ENCODE results near the gene RGL1.

RGL1 gene

GRCh38 chr1:183893561-183894289, 88.8 kb downstream of the RGL1 start:
- DNase-seq = no peak

GRCh38 chr1:183894290-183894565, 89.3 kb downstream of the RGL1 start:
- no peak for DNase-seq

- DNase-seq = no peak
Measured at GRCh38 chr1:183896466-183897048, 91.6 kb downstream of the RGL1 start.

GRCh38 chr1:183898001-183898396, 93.1 kb downstream of the RGL1 start:
- no peak for DNase-seq

GRCh38 chr1:183898610-183899009, 93.7 kb downstream of the RGL1 start:
- DNase-seq = no peak

- no peak for DNase-seq
Measured at GRCh38 chr1:183901748-183902330, 96.9 kb downstream of the RGL1 start.

GRCh38 chr1:183903101-183903500, 98.2 kb downstream of the RGL1 start:
- no peak for DNase-seq

- no peak for DNase-seq
Measured at GRCh38 chr1:183905508-183906113, 100.7 kb downstream of the RGL1 start.

- DNase-seq = no peak
Measured at GRCh38 chr1:183907070-183907469, 102.2 kb downstream of the RGL1 start.

GRCh38 chr1:183908079-183908478, 103.2 kb downstream of the RGL1 start:
- no peak for DNase-seq

GRCh38 chr1:183909672-183910071, 104.8 kb downstream of the RGL1 start:
- DNase-seq = no peak

GRCh38 chr1:183910845-183911244, 105.9 kb downstream of the RGL1 start:
- DNase-seq = no peak

- no peak for DNase-seq
Measured at GRCh38 chr1:183911285-183911684, 106.4 kb downstream of the RGL1 start.

- no peak for DNase-seq
Measured at GRCh38 chr1:183912265-183912886, 107.5 kb downstream of the RGL1 start.

- no peak for DNase-seq
Measured at GRCh38 chr1:183913567-183913993, 108.7 kb downstream of the RGL1 start.

GRCh38 chr1:183914276-183914675, 109.4 kb downstream of the RGL1 start:
- no peak for DNase-seq

GRCh38 chr1:183914891-183915290, 110.0 kb downstream of the RGL1 start:
- DNase-seq = no peak

- DNase-seq = peak; percentile 54
Measured at GRCh38 chr1:183915625-183916510, 110.9 kb downstream of the RGL1 start.

- no peak for DNase-seq
Measured at GRCh38 chr1:183916574-183916973, 111.7 kb downstream of the RGL1 start.

- DNase-seq = no peak
Measured at GRCh38 chr1:183918589-183918988, 113.7 kb downstream of the RGL1 start.

GRCh38 chr1:183920651-183921050, 115.7 kb downstream of the RGL1 start:
- no peak for DNase-seq

- DNase-seq = no peak
Measured at GRCh38 chr1:183922197-183922596, 117.3 kb downstream of the RGL1 start.

- no peak for DNase-seq
Measured at GRCh38 chr1:183925947-183926346, 121.0 kb downstream of the RGL1 start.
